CD4-positive, alpha-beta T cell treated with Interleukin-15 for 1 hour (primary cell): ENCODE results near the gene INSRR.
A peak's percentile ranks its signal among the peaks of the same experiment; 100 is the strongest.

Experiments used
- DNase-seq: peaks from one replicate; pipeline ENCODE4 v3.0.0-alpha.2; 2020

INSRR gene

DNA sequence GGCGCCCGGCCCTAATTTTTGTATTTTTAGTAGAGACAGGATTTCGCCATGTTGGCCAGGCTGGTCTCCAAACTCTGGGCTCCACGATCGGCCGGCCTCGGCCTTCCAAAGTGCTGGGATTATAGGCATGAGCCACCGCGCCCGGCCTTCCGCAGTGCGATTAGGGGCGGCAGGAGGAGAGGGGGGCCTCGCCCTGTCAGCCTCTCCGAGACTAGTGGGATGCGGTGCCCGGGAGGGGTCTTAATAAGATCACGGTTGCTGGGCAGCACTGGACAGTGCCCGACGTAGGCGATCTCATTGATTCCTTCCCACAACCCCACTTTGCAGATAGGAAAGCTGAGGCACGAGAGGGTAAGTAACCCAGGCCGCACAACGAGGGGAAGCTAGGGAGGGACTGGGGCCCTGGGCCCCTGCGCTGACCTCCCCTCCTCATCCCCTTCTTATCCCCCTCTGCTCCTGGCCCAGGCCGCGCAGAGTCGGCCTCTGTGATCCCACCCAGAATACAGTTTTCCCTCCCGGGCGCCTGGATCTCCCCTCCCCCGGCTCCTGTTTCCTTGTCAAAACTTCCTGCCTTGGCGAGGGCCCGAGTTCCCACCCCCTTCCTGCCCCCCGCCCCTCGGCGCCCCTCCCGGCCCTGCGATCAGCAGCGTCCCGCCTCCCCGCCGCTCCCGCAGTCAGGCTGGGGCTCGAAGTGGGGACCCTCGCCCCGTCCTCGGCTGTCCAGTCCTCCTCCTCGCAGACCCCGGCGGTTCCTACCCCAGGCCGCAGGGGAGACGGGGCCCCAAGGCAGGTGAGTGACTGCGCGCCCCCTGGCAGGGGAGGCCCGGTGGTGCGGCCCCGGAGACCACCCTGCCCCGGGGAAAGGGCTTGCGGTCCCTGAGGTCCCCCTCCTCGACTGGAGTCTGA is 34.4 kb upstream of the INSRR start, which contains the start of gene PEAR1:
Gene PEAR1, plus strand, starts transcription at position 671 of the 906 bp plus-strand sequence. CDS start 10,209 bp downstream, outside the sequence.
- DNase-seq, result no peak

DNA sequence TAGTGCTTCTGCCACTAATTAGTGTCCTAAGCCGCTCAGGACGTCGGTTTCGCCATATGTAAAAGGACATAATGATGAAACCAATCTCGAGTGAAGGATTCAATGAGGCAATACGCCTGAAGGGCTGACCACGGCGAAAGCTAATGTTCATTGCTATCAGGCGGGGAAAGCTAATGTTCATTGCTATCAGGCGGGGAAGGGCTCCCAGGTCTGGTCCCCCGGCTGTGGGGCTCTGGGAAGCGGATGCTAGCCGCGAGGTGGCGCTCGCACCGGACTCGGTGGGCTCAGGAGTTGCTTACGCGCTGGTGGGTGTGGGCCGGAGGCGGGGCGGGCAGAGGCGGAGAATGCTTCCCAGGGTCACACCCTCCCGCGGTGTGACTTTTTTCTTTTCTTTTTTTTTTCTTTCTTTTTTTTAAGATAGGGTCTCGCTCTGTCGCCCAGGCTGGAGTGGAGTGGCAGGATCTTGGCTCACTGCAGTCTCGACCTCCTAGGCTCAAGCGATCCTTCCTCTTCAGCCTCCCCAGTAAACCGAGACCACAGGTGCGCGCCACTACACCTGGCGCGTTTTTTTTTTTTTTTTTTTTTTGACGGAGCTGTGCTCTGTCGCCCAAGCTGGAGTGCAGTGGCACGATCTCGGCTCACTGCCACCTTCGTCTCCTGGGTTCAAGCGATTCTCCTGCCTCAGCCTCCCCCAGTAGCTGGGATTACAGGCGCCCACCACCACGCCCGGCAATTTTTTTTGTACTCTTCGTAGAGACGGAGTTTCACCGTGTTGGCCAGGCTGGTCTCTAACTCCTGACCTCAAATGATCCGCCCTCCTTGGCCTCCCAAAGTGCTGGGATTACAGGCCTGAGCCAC is 33.5 kb upstream of the INSRR start:
- peak; percentile 84 for DNase-seq

DNA sequence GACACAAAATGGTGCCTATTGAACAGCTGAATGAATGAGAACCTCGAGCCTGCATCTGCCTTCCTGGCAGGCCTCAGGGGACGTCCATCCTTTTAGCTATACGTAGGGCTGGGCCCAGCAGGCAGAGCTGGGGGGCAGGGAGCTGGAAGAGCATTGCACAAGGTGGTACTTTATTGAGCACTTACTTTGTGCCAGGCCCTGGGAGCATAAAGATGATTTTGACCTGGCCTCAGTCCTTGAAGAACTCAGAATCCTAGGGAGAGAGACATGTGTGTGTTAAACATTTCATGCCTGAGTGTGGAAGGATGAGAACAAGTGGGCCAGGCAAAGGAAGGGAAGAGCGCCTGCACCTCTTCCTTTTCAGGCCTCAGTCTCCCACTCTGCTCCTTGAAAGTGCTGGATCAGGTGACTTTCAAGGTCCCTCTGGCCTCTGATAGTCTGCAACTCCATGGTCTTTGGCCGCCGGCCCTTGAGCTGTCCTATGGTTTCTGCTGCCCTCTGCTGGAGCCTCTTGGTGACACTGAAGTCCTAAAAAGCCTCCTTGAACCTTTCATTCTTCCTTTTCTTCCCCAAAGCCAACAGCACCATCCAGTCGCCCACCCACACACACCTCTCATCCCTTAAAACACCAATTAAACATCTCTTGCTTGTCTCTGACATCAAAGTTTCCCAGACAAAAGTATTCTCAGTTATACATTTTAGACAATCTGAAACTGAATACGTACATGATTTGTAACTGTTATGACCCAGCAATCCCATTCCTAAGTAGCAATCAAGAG is 31.1 kb upstream of the INSRR start:
- DNase-seq, result peak; percentile 39

DNA sequence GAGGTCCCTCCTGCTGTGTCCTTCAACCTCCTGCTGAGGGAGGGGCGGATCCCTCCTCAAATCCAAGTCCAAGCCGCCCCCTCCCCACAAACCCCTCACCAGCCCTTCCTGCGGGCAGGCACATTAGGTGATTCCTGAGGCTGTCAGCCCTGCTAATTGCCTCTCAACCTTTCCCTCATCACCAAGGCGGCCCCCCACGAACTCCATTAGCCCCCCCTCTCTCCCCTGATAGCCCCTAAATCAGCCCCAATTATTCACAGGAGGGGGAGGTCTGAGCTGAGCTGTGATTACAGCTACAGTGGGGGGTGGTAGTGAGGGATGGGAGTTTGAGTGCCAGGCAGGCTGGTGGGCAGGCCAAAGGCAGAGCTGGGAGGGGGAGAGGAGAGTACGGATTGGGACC is 28.8 kb upstream of the INSRR start:
- DNase-seq, result no peak

DNA sequence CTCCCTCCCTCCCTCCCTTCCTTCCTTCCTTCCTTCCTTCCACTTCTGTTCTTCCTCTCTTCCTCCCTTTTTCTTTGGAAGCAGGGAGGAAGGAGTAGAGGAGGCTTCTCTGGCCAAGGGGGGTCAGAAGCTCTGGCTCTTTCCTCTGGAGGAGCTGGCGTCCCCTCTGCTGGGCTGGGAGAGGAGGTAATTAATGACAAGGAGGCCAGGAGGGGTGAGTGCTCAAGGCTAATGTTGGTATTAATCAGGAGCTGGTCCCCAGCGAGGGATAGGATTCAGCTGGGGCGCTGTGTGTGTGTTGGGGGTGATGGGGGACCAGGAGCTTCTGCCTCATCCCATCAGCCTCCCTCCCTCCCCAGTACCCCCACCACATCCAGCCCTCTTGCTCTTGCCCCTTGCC is 28.4 kb upstream of the INSRR start:
- no peak for DNase-seq

DNA sequence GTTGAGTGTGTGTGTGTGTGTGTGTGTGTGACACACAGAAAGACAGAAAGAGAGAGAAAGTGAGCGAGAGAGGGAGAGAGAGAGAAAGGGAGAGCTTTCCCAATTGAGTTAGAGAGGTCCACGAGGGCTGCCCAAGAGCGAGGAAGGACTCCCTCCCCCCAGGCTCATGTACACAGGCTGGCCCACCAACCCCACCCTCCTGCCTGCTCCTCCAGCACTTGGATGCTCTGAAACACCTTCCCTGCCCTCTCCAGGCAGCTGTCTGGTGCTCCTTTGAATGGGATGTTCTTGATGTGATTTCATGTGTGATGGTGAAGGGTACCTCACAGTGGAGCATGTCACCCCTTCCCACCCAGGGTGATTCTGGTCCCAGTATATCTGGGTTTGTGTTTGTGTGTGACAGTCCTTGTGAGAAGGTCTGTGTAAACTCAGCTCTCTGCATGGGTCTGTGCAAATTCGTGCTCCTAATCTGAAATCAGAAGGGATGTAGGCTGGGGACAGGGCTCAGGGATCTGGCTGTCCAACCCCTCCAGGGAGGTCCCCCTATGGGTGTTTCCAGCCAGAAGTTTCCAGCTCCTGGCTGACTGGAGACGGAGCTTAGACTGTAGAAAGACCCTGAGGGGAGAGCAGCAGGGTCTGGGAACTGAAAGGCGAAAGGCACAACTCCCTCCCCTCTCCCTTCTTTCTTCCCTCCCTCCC is 27.8 kb upstream of the INSRR start:
- DNase-seq, result no peak

DNA sequence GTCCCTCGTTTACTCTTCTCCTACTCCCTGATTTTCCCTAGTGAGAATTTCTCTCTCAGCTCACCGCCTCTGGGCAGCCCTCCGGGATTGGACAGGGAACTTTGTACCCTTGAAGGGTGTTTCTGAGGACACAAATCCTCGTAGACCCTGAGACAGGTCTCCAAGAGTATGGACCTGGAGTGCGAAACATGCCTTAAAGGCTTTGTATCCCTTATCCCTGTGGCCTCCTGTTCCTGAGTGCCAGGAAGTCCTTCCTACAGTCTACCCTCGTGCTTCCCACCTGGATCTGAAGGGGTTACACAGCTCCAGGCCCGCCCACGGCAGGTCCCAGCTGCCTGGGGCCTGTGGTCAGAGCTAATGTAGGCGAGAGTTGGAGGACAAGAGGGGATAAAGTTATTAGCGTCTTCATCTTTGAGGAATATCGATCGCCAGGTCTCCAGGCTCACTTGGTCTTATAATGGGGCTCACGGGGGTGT is 27.0 kb upstream of the INSRR start:
- no peak for DNase-seq

DNA sequence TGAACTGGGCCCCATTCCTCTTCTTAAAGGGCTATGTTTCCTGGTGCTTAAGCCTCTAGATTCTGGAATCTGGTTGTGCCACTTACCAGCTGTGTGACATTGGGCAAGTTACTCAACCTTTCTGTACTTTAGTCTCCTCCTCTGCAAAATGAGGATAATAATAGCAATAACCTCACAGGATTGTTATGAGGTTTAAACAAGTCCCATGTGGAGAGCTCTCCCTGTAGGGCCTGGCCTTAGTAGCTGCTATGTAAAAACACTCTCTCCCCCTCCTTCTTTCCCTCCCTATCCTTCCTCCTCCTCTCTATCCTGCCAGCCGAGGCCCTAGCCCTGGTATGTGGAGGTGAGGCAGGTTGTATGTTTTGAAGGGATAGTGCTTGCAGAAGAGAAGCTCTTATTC is 26.4 kb upstream of the INSRR start:
- DNase-seq, result no peak

DNA sequence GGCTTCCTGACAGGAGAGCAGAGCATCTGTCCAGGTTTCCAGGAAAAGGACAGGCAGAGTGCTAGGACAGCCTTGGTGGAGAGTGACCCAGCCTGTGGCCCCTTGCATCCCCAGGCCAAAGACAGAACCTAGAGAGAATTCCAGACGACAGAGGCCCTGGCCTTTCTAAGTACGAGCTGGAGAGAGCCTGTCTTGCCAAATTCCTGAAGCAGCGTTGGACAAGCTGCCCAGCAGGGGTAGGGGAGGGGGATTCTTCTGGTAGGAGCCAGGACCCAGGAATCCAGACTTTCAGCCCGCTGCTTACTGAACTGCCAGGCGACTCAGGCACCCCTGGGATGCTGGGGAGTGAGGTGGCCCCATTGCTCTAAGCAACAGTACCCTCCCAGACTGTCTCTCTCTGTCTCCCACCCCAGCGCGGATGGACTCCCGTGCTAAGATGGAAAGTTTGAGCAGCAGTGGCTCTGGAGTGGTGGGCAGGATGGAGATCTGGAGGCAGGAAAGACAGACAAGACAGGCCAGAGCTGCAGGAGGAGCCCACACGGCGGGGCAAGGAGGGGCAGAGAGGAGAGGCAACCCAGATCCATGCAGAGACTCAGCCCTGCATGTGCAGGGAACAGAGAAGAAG is 25.8 kb upstream of the INSRR start:
- DNase-seq, result no peak

DNA sequence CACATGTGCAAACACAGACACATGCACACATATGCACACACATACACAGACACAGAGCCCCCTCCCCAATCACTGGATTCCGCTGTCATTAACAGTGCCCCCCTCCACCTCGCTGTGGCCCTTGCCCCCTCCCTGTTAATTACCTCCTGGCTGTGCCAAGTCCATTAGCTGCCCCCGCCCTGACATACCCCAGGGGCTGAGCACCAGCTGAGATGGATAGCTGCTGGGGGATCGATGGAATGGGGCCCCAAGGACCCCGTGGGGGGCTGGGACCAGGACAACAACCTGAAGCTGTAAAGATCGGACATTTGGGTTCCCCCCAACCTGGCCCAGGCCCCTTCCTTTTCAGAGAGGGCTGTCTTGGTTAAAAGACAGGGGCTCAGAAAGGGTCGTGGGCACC is 25.0 kb upstream of the INSRR start:
- DNase-seq, result no peak

DNA sequence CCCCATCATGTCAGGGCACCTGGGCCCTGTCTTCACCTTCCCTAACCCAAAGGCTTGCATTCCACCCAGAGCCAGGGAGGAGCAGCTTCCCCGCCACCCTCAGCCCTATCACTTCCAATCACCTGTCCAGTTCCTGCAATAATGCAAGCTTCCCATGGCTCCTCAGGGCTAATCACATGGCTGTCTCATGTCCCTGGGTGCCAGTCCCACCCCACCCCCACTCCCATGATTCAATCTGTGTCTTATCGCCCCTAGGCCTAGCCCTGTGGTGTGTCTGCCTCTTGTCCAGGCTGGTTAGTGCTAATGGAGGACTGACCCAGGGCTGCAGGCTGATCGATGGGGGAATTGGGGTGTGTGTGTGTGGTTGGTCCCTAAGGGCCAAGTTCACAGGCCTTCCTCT is 23.6 kb upstream of the INSRR start:
- no peak for DNase-seq

DNA sequence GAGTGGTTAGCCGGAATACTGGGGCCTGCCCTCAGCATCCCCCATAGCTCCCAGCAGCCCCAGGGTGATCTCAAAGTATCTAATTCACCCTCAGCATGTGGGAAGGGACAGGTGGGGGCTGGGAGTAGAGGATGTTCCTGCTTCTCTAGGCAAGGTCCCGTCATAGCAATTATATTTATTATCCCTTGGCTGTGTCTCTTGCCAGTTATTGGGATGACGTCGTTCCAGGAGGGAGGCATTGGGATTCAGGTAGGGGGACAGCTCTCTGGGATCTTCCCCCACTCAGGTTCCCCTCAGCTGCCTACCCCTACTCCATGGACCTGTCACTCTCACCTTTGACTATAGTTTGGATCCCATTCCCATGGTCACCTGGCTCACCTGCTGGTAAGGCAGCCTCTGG is 22.7 kb upstream of the INSRR start:
- no peak for DNase-seq

DNA sequence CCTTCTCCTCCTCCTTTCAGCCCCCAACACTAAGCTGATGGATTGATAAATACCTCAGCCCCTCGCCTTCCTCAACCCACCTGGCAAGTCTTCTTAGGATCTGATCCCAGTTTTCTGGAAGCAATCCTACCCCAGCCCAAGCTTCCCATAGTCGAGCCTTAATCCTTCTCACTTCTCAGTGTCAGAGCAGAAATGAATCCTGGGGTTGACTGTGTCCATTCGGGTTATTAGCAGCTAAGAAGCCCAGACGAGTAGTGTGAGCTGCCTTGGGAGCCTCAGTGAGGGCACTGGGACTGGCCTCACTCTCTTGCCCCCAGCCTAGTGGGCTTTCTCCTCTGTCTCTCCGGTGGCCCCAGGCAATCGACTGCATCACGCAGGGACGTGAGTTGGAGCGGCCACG is 22.2 kb upstream of the INSRR start:
- no peak for DNase-seq

DNA sequence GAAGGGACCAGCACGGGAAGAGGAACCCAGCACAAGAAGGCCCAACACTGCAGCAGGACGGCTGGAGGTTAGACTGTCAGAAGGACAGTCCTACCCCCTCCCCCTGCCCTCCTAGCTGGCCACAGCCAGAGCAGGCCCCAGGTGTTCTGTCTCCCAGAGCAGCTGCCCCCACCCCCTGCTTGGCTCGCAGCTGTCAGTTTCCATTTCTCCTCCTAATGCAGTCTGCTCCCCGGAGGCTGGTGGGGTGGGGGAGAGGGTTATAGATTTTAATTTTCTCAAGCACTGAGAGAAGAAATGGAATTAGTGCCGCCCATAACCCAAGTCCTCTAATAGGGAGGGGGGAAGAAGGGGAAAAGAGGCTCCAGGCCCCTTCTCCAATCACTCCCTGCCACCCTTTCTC is 21.6 kb upstream of the INSRR start:
- DNase-seq, result no peak

DNA sequence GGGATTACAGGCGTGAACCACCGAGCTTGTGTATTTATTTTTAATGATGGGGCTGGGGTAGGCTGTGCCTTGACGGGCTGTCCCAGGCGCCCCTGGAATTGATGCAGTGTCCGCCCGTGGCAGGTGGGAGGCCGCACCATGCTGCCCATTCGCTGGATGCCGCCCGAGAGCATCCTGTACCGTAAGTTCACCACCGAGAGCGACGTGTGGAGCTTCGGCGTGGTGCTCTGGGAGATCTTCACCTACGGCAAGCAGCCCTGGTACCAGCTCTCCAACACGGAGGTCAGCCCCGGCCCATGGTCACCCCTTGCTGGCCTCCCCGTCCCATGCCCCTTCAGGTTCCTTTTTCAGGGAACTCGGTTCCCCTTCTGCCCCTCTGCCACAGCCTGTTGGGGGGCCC is 21.0 kb upstream of the INSRR start:
- DNase-seq, result no peak

DNA sequence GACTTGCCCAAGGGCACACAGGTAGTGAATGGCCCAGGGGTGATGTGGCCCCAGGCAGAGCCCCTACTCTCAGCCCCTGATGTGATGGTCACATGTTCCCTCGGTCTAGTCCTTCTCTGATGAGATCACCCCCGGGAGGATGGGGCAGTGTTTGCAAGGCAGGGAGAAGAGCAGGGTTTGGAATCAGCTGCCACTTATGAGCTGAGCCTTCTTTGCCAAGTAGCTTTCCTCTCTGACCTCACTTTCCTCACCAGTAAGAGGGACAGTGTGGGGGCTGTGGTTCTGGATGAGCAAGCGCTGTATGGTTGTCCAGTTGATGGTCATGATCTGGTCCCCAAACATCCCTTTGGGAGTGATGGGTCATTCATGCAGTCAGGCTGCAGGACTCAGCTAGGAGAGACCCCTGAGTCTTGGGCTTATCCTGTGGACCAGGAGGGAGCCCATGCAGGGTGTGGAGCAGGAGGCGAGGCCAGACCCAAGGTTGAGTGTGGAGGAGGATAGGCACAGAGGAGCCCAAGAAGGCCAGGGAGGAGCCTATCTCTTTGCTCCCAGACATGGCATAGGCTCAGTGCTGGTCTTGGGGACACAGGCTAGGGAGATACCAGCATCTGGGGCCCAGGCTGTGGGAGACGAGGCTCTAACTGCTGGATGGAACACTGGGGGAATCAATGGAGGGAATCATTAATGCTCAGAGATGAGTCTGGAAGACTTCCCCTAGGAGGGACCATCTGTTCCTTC is 18.7 kb upstream of the INSRR start:
- DNase-seq, result no peak

DNA sequence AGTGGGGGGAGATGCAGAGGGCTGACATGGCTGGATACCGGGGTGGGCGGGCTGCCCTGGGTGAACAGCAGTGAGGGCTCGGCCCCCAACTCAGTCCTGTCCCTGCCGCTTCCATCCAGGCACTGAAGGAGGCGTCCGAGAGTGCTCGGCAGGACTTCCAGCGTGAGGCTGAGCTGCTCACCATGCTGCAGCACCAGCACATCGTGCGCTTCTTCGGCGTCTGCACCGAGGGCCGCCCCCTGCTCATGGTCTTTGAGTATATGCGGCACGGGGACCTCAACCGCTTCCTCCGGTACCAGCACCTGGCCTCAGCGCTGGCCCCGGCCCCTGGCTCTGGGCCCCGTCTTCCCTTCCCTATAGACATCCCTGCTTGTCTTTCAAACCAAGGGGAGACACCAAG is 17.4 kb upstream of the INSRR start:
- DNase-seq, result no peak

DNA sequence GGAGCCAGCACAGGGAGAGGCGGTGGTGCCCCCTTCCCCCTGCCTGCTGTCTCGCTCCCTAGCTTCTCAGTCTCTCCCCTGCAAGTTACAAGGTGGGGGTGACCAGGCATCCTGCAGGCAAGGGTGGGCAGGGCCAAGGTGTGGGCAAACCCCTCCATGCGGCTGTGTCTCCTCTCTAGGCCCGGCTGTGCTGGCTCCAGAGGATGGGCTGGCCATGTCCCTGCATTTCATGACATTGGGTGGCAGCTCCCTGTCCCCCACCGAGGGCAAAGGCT is 16.4 kb upstream of the INSRR start:
- DNase-seq, result no peak

DNA sequence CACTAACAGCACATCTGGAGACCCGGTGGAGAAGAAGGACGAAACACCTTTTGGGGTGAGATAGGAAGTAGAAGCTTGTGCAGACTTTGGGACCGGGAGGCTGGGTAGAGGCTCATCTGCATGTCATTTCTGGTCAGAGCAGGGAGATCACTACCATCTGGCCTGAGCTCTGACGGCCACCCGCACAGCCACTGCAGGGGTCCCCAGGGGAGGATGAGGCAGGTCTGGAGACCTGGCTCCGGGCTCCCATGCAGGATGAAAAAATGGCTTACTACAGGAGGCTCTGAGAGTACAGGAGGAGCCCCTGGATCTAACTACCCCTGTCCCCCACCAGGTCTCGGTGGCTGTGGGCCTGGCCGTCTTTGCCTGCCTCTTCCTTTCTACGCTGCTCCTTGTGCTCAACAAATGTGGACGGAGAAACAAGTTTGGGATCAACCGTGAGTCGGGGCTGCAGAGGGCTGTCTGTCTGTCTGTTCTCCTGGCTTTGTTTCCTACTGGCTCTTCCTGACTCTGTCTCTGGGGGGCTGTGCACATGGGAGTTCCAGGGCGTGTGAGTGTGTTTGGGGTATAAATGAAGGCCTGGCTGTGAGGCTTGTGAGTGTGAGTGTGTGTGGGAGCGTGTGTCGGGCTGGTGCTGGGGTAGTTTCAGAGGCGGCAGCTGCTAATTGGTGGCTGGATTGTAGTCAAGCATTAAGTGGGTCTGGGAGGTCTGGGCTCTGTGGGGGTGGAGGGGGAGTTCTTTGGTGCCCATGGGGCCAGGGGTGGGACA is 15.8 kb upstream of the INSRR start:
- no peak for DNase-seq

DNA sequence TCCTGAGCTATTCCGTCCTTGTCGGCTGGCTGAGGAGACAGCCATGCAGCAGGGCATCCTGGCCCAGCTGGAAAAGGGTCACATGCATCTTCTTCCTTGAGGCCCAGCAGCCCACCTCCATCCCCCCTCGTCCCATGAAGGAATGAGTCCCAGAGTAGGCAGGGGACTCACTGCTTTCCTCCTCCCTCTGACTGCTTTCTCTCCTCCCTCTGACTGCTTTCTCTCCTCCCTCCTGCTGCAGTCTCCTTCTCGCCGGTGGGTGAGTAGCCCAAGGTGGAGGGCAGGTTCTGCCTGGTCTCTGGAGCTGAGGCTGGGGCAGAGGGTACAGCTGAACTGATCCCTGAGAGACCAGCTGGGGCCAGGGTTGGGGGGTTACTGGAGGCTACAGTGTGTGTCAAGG is 15.2 kb upstream of the INSRR start:
- DNase-seq, result no peak

DNA sequence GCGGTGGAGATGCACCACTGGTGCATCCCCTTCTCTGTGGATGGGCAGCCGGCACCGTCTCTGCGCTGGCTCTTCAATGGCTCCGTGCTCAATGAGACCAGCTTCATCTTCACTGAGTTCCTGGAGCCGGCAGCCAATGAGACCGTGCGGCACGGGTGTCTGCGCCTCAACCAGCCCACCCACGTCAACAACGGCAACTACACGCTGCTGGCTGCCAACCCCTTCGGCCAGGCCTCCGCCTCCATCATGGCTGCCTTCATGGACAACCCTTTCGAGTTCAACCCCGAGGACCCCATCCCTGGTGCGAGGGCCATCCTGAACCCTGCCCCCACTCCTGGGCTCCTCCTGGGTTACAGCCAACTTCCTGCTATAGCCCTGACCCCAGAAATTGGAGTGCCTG is 14.7 kb upstream of the INSRR start:
- DNase-seq, result no peak
